SK-N-SH treated with all-trans-retinoic acid at 6 μM for 48 hours (cell line): Measurements from ENCODE around the gene VCAN.

Source experiments
- ESRRG ChIP-seq: fragments of 250-450 bp; sonication (Bioruptor Pico); IDR thresholded peaks from 2 replicates; pipeline ENCODE4 v1.6.1; 2021; ENCODE audit warnings: mild to moderate bottlenecking
- ISL1 ChIP-seq: fragments of 250-450 bp; sonication (Bioruptor Pico); IDR thresholded peaks from 2 replicates; pipeline ENCODE4 v2.1.2; 2022; ENCODE audit warnings: mild to moderate bottlenecking, moderate library complexity
- PATZ1 ChIP-seq: fragments of 250-450 bp; sonication (Bioruptor Pico); IDR thresholded peaks from 2 replicates; pipeline ENCODE4 v1.8.0; 2020; ENCODE audit warnings: mild to moderate bottlenecking, moderate library complexity, borderline replicate concordance
- PPARA ChIP-seq: fragments of 250-450 bp; sonication (Bioruptor Pico); IDR thresholded peaks from 2 replicates; pipeline ENCODE4 v1.5.0; 2020; ENCODE audit warnings: mild to moderate bottlenecking, borderline replicate concordance
- RARB ChIP-seq: fragments of 250-450 bp; sonication (Bioruptor Pico); IDR thresholded peaks from 2 replicates; pipeline ENCODE4 v1.8.0; 2021; ENCODE audit warnings: mild to moderate bottlenecking, moderate library complexity
- SNAI2 ChIP-seq: fragments of 250-450 bp; sonication (Bioruptor Pico); IDR thresholded peaks from 2 replicates; pipeline ENCODE4 v1.5.0; 2020; ENCODE audit warnings: mild to moderate bottlenecking, moderate library complexity
- ZFP3 ChIP-seq: fragments of 250-450 bp; sonication (Bioruptor Pico); IDR thresholded peaks from 2 replicates; pipeline ENCODE4 v1.5.0; 2020; ENCODE audit warnings: mild to moderate bottlenecking, moderate library complexity
- ZFP30 ChIP-seq: fragments of 450-650 bp; formaldehyde crosslinking; IDR thresholded peaks from 2 replicates; pipeline ENCODE4 v1.5.0; 2022; ENCODE audit warnings: mild to moderate bottlenecking, moderate library complexity

- TF ChIP-seq RARB (CRISPR knock-in tag) = no peak
- TF ChIP-seq ZFP30 (CRISPR knock-in tag) = no peak
- TF ChIP-seq ISL1 (CRISPR knock-in tag) = 0 out of 2 replicates have a peak, but pooled peaks have one; percentile 26
- no peak for TF ChIP-seq PPARA
- no peak for TF ChIP-seq SNAI2
- no peak for TF ChIP-seq ZFP3 (CRISPR knock-in tag)
- no peak for TF ChIP-seq ESRRG
- TF ChIP-seq PATZ1 (CRISPR knock-in tag) = no peak
These were observed 81.5 kb downstream of the VCAN start for GRCh38 chr5:83553000-83553486.
